HG03575 (cell line): Measurements from ENCODE around the gene SESTD1.
"Not testable (repeated sequence)": the region's sequence is repeated elsewhere in the genome, so short reads cannot be mapped to it uniquely, and the experiment has no call there.

ENCODE experiments used
- ATAC-seq: cut with Tn5 transposase; IDR thresholded peaks from one replicate; pipeline ENCODE4 v1.9.1; 2021; ENCODE audit not compliant: unreplicated experiment, insufficient number of reproducible peaks, low FRiP score; ENCODE audit errors: extremely low read depth

Gene SESTD1

DNA sequence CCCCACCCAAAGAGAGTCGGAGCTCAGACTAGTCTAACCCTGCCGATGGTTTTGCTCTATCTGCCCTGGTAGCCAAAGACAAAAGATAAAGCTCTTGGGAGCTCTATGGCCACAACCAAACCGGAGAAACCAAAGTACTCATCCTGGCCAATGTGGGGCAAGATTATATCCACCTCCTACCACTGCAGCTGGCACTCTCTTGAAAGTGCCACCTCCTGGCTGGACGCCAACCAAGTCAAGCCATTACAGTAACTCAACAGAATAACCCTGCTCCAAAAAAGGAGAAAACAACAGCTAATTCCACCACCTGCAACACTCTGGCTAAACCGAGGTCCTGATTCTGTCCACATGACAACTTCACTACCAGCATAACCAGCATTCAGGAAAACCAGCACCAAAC, 57.6 kb downstream of the SESTD1 start:
- ATAC-seq: no peak

GRCh38 chr2:179201869-179202268, 62.8 kb downstream of the SESTD1 start:
- ATAC-seq: no peak

DNA sequence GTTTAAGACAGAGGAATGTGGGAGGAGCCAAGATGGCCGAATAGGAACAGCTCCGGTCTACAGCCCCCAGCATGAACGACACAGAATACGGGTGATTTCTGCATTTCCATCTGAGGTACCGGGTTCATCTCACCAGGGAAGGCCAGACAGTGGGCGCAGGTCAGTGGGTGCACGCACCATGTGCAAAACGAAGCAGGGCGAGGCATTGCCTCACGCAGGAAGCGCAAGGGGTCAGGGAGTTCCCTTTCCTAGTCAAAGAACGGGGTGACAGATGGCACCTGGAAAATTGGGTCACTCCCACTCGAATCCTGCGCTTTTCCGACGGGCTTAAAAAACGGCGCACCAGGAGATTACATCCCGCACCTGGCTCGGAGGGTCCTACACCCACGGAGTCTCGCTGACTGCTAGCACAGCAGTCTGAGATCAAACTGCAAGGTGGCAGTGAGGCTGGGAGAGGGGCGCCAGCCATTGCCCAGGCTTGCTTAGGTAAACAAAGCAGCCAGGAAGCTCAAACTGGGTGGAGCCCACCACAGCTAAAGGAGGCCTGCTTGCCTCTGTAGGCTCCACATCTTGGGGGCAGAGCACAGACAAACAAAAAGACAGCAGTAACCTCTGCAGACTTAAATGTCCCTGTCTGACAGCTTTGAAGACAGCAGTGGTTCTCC, 68.6 kb downstream of the SESTD1 start:
- not testable (repeated sequence) for ATAC-seq

GRCh38 chr2:179195141-179195540, 69.5 kb downstream of the SESTD1 start:
- ATAC-seq: no peak

- no peak for ATAC-seq
These were observed 70.8 kb downstream of the SESTD1 start for GRCh38 chr2:179193759-179194394.

GRCh38 chr2:179191110-179191509, 73.5 kb downstream of the SESTD1 start:
- ATAC-seq: no peak

- no peak for ATAC-seq
These were observed 78.5 kb downstream of the SESTD1 start for GRCh38 chr2:179186126-179186525.

GRCh38 chr2:179184610-179185009, 80.0 kb downstream of the SESTD1 start:
- ATAC-seq: no peak

- ATAC-seq: no peak
These were observed 83.6 kb downstream of the SESTD1 start for GRCh38 chr2:179181002-179181401.

DNA sequence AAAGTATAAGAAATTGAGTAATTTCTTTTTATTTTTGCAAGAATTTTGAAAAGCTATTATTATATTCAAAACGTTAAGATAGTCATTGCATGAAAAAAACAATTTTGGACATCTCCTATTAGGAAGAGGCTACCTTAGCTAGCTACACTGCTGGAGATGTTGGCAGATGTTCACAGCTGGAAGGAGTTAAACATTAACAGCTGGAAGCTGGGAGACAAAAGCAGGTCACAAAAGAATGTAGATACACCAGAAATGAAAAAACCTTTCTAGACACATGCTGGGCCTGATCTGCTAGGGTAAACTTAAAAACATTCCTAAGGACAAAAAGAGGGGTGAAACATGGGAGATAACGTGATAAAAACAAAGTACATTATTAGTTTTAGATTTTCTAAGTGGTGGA, 84.4 kb downstream of the SESTD1 start:
- ATAC-seq: no peak

- no peak for ATAC-seq
These were observed 84.9 kb downstream of the SESTD1 start for GRCh38 chr2:179179719-179180118.

DNA sequence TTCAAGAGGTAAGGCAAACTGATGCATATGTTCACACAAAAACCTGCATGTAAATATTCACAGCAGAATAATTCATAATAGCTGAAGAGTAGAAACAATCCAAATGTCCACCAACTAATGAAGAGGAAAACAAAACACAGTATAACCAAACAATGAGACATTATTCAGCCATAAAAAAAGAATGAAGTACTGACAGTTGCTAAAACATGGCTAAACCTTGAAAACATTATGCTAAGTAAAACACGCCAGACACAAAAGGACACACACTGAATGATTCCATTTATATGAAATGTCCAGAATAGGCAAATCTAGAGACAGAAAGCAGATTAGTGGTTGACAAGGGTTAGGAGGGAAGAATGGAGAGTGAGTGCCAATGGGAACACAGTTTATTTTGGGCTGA, 86.9 kb downstream of the SESTD1 start:
- ATAC-seq: no peak

DNA sequence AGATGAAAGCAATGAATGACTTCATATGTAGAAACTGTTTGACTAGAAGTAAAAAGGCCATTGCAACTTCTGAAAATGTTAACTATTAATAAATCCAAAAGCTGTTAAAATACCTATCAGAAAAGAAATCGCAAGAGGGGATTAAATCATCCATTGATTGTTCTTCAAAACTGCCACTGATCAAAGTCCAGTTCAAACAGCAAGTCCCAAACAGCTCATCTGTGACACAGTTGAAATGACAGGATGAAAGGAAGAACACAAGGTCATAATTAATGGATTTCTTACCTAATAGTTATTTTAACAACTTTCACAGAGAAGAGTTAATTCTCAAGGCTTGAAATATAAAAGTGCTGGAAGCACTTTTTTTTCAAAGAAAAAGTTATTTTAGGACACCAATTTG, 90.4 kb downstream of the SESTD1 start:
- ATAC-seq: no peak

DNA sequence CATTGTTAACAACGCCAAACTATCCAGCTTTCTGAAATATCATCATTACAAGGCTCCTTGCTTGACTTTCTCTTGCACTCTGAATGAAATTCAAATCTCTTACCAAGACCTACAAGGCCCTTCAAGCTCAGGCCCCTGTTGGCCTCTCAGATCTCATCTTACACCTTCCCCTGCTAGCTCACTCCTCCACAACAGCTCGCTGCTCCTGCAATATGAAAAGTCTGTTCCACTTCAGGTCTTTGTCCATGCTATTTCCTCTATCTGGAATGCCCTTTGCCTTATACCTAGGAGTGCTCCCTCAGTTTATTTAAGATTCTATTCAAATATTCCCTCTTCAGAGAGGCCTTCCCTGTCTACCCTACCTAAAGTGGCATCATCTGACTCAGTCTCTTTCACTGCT, 91.7 kb downstream of the SESTD1 start:
- ATAC-seq: no peak

DNA sequence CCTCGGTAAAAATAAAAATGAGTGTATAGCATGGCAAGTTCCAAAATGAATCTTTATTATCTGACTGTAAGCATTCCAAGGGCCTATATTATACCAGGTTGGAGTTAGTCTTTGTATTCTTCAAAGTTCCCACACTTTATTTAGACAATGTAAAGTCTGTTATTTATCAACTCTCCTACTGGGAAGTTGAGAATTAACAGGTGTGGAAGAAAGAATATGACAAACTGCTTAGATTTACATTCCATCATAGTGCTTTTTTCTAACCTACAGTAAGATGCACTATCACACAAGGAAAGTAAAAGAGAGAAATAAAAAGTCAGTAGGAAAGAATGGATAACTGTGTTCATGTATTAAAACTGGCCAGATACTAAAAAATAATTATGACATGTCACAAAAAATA, 93.3 kb downstream of the SESTD1 start:
- ATAC-seq: no peak

DNA sequence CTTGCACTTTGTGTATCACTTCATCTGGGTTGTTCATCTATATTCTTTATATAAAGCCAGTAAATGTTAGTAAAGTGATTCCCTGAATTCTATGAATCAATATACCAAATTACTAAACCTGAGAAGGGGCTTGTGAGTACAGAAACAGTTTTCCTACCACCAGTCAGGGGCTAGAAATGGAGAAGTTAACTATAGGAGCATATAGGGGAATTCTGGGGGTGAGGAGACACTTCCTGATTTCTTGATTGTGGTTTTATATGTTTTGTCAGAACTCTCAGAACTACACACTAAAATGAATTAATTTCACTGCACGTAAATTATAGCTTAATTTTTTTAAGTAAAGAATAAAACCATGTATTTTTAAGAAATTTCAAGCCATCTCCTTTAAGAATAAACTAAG, 93.7 kb downstream of the SESTD1 start:
- ATAC-seq: no peak

- ATAC-seq: no peak
These were observed 99.2 kb downstream of the SESTD1 start for GRCh38 chr2:179165356-179166000.

- no peak for ATAC-seq
These were observed 123.4 kb downstream of the SESTD1 start for GRCh38 chr2:179141206-179141605.

DNA sequence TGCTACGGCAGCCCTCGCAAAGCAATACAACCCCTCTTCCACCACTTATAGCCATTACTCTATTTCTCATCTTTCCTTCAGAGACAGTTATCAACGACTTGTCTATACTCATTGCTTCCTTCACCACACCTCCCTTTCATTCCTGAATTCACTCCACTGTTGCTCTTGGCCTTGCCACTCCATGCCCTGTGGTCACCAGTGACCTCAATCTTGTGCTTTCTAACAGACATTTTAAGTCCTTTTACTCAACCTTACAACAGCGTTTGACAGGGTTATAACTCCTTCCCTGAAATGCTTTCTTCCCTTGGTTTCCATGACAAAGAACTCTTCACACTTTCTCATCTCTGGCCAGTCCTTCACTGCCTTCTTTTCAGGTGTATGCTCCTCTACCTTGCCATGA, 124.1 kb downstream of the SESTD1 start:
- ATAC-seq: no peak

DNA sequence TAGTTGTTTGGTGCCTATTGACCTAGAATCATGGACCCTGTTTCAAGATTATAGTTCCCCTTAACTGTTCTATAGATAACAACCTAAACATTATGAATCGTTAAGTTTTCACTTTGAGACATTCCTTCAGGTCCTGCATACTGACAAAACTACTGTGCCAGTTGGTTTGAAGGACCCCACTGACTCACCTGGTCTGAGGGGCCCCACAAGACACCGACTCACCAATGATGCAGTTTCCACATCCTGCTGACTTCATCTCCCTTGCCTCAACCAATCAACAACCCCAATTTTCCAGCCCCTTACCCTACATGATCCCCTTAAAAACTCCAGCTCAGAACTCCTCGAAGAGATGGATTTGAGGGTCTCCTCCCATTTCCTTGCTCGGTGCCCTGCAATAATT, 125.1 kb downstream of the SESTD1 start:
- no peak for ATAC-seq
